GM19324 (cell line): ENCODE data around the gene SLC49A4.

ENCODE experiments used
- ATAC-seq: cut with Tn5 transposase; IDR thresholded peaks from one replicate; pipeline ENCODE4 v1.9.1; 2021; ENCODE audit warnings: mild to moderate bottlenecking, moderate library complexity; ENCODE audit not compliant: unreplicated experiment, low FRiP score

SLC49A4 gene

DNA sequence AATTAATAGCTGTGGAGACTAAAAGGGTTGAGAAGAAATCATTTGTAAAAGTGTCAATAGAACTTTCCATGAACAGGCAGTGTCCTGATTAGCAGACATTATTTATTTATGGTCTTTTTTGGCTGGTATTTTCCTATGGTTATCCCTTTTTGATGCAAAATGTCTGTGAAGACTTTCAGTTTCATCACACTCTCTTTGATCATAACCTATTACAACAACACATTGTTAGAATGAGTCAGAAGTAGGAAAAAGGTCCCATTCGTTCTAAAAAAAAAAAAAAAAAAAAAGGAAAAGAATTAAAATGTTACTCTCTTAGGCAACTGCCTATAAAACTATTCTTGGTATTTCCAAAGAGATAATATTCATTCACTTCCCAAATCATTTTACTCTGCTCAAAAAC, 62.1 kb downstream of the SLC49A4 start:
- no peak for ATAC-seq

DNA sequence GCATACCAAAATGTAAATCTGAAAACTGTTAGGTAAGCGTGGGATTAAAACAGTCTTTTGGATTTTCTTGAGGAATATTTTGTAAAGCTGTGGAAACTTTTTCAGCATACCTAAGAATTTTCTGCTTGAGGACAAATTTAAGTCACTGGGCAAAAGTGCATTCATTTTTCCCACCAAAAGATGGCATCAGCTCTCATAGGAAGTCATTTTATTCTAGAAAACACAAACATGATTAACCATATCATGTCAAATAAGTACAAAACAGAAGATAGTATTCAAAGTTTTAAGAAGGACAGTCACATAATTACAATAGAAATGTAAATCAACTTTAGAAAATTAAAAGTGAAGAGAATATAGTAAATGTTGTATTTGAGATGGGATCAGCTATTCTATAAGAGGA, 63.5 kb downstream of the SLC49A4 start:
- no peak for ATAC-seq

DNA sequence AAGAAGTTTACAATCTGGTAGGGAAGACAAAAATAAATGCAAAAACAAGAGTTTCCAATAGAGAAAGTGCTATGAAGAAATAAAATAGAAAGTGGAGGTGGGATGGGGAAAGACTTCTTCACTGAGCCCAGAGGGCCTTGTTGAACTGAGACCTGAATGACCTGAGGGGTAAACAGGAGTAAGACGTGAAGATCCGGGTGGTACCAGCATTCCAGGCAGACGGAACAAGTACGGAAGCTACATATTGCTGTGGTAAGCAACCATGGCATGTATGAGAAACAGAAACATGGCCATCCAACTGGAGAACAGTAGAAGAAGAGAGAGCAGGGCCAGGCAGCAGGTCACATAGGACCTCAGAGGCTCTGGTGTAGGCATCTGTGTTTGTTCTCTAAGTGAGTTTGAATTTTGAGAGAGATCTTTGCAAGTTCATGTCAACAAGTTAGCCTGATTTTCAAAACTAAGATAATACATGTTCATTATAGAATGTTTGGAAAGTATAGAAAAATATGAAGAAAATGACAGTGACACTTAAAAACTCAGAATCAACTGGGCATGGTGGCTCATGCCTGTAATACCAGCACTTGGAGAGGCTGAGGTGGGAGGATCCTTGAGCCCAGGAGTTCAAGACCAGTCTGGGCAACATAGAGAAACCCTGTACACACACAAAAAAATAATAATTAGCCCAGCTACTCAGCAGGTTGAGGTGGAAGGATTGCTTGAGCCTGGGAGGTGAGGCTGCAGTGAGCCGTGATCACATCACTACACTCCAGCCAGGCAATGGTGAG, 64.3 kb downstream of the SLC49A4 start:
- no peak for ATAC-seq

DNA sequence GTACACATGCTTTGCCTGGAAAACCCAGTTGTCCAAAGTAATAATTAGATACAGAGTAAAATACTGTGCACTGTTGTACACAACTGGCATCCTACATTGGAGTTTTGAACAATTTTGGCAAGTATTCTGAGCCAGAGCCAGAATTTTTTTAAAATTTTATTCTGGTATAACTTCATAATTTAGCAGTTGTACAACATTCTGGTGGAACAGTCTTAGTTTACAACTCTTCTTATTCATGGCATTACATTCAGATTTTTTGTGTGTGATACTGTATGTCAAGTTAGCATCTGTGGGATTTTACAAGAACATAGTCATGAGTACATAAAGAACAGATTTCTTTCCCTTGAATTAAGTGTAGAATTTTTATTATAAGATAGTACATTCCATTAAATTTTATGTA, 67.5 kb downstream of the SLC49A4 start:
- ATAC-seq = no peak

DNA sequence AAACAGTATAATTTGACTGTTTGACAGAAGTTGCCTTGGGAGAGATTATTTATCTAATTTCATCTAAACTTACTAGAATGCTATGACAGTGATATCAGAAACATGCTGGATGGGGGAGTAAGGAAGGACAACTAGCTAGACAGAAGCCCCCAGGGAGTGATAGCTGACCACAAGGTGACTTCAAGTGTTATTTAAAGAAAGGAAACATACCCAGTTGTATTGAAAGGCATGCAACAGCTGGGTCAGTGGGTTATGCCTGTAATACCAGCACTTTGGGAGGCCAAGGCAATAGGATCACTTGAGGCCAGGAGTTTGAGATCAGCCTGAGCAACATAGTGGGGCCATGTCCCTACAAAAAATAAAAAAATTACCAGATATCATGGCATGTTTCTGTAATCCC, 69.6 kb downstream of the SLC49A4 start:
- no peak for ATAC-seq

DNA sequence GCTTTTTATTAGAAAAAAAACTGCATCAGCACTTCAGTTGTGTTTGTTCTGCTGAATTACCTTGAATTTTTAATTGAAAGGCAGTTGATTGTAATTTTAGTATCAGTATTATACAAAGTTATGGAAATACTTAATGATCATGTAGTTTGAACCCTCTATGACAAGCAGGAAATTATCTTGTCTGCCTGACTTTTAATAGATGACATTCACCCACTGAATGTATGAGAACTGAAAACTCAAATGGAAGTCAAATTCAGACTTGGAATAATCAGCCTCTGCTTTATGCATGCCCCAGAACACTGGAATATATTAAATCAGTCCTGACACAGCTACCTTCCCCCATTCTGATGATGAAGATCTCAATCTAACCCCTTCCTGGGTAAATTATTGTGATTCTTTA, 73.5 kb downstream of the SLC49A4 start:
- ATAC-seq = no peak

DNA sequence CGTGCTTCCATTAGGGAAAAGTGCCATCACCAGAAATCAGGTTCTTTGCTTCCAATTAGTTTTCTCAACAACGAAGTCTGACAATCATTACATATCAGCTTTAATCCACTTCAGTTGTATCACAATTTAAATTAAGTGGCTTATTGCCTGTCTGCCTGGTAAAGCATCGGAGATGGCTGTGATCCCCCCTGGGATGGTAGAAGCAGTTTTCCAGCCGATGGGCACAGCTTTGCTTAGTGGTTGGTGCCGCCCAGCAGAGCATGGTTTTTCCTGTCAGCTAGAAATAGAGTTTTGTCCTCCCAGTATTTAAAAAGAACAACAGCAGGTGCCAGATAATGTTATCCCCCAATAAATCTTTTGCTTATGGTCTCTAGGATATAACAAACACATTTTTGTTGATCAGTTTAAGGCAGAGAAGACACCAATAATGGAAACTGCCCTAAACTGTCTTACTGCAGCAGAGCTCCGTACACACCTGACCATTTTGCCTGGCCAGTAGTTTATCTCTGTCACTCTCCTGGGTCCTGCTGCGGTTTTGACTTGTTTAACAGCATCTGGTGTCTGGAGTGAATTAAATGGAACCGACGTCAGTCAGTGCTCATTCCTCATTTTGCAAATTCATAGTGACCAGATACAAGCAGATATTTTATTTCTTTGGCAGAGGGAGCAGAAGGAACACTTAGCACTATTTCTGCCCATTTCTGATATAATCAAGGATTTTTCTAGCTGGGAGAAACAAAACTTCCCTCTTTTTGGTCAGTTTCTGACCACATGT, 79.1 kb downstream of the SLC49A4 start:
- no peak for ATAC-seq

DNA sequence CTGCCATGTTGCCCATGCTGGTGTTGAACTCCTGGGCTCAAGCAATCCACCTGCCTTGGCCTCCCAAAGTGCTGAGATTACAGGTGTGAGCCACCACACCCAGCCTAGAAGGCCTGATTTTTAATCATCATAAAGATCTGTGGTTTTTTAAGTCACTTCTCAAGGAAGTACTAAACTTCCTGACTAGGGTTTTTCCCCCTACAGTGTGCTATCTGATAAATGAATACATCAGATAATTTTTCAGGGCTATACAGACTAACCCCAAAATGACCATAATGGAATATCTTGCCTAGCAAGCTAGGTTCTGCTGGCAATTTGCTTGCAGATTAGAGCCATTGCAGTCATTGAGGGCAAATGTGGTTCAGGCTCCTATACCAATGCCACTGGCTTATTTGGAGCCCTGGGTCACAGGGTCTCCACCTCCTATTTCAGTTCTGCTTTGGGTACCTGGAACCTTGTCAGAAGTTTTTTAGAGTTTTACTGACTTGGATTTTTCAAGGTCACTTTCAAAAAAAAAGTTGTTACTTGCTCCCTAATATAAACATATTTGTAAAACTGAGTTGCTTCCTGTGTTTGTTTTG, 80.8 kb downstream of the SLC49A4 start:
- ATAC-seq = no peak

DNA sequence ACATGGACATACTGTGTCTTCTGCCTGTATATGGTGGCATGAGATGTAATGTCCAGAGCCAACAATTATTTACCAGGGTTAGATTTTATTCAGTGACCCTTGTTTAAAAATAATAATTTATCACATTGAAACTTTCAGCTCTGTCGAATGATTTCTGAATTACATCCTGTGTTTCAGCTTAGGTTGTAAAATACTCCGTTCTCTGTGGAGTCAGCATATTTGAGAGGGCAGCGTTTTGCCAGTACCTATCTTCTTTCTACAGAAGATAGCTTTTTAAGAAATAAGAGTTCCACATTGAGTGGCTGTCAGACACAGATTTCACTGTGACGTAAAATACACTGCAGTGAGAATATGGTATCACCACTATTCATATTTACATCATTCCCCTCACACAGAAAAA, 85.3 kb downstream of the SLC49A4 start:
- ATAC-seq = no peak

DNA sequence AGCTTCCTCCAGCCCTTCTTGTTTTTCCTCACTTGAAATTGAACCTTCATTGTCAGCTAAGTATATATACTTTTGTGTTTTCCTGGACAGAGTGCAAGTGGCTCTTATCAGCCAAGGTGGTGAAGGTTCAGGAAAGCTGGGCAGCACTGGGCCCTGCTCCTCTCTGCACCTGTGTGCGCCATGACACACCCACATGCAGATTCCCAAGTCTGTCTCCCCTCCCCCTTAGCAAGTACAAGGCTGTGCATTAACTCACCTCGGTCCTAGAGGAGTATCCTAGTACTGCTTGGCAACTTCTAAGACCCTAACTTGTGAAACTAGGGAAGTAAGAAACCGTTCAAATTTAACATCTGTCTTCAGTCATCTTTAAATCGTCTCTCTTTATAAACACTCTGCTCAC, 85.8 kb downstream of the SLC49A4 start:
- ATAC-seq = no peak

DNA sequence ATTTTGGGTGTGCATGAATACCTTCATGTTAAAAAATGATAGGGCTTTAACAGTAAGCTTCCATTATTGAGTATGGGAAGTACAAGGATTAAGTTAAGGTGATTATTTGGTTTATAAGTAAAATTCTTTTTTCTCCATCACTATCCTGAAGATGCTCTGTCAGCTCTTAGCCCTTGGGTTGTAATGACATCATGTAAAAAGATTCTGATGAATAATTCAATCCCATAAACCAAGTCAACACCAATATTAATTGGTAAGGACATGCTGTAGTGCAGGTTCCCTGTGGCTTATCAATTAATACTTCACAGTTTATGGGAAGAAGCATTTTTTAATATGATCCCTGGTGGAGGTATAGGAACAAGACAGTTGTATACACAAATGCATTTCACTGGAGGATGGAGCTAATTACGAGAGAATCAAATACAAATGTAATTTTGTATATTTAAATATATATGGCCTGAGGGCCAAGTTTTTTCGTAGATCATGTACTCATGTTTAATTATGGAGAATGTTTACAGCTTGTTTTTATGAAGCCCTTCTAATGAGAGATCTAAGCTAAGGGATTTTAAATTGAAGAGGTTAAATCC, 87.6 kb downstream of the SLC49A4 start:
- no peak for ATAC-seq

DNA sequence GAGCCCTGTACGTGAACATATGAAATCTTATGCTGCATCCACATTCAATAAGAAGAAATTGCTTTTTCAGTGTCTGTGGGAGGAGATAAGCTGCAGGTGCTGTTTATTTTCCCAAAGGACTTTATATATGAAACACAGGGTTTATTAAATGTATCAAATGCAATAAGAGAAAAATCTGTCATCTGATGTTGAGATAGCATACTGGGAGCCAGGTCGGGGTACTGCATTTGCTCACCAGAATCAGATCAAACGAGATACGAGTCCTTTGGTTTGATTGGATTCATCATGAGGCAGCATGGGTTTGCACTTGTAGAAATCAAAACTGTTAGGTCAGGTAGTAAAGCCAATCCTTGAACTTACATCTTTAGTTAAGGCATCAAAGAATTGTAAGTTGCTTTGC, 91.4 kb downstream of the SLC49A4 start:
- no peak for ATAC-seq

DNA sequence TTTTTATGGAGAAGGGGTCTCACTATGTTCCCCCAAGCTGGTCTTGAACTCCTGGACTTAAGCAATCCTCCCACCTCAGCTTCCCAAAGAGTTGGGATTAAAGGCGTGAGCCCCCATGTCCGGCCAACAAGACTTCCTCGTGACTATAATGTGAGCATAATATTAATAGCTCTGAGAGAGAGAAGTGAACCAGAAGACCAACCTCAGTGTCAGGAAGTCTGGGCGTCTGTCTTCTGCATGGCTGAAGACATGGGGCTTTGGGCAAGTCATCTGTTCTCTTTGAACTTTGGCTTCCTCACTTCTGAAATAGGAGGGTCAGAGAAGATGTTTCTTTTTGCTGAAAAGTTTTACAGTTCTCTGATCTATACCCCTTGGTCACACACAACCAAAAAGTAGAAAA, 92.1 kb downstream of the SLC49A4 start:
- ATAC-seq = no peak

DNA sequence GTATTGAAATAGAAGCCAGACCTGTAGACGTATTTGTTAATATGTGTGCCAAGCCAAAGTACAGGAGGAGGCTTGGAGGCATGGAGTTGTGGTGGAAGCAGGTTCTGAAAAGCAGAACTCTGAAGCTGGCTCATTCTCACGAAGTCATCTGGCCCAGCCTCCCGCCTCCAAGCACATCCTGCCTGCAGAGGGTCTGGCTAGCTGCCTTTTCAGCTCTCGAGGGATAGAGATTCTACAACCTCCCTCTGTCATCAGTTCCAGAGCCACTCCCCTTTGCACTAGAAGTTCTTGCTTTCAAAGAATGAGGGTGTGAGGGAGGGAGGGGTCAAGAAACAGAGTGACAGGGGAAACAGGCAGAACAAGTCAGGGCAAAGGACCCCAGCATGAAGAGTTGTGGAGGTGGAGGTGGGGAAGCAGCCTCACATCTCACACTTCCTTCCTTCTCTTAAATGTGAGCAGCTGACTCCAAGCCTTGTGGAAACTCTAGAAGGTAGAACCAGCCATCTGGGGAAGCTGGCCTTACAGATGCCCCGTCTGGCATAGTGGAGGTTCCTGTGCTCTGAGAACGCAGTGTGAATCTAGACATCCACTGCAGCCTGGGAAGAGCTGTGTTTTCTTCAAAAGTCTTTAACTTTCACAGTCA, 95.3 kb downstream of the SLC49A4 start:
- no peak for ATAC-seq

DNA sequence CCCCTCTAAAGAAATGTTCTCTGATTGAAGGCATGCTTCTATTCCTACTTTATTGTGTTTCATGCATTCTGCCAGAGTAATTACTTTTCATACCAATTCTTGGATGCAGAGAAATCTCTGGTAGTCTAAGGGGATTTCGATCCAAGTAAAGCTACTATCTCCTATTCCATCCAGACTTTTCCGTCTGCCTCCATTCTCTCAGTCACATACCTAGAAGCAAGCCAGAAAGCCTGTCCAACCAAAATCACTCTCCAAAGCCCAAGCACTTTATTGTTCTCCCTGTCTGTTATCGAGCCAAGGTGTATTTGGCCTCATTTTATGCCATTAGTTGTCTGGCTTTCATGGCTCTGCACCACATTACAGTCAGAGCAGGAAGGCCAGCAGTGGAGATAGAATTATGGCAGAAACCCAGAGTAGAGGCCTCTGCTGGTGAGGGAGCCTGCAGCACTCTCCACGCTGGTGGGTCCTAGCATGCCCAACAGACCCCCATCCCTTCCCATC, 95.9 kb downstream of the SLC49A4 start:
- ATAC-seq = no peak

DNA sequence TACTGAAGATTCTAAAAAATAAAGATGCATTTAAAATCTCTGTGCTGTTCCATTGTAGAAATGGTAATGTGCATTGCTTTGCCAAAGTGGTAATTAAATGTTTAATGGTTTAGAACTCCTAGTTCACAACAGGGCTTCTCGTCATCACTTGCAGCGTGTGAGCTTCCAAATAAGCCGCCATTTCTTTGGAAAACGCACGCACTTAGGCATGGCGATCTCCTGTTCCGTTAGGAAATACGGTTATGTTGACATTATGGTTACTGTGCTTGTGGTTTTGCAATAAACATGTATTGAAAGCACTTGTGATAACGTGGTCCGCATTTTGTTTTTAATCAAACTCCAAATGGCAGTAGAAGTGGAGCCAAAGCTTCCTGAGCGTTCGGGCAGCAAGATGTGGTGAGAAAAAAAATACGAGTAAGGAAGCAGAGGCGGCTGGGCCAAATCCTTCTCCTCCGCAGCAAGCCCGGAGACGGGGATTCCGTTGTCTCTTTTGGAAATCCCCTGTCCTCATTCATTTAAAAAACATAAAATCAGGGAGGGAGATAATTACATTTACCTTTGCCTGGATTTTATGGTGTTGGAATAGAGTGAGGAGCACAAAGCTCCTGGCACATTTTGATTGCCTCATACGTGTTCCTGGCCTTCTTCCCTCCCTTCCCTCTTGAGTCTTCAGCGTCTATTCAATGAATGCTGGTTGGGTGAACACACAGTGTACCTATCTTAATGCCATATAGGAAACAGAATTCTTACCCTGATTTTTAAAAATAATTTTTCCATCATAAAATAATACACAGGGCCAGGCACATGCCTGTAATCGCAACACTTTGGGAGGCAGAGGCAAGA, 97.5 kb downstream of the SLC49A4 start:
- no peak for ATAC-seq

DNA sequence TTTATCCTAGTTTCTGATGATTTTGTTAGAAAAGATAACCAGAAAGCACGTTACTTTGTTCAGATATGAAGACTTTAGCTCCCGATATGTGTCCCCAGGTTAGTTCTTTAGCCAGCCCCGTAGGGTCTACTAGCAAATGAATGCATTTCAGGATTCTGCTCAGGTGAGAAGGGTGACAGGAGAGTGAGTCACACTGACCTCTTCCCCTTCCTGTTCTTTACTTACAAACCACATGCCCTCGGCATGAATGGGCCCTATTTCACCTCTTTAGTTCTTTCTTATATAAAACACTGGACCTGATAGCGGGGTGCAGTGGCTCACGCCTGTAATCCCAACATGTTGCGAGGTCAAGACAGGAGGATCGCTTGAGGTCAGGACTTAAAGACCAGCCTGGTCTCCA, 98.4 kb downstream of the SLC49A4 start:
- ATAC-seq = no peak

DNA sequence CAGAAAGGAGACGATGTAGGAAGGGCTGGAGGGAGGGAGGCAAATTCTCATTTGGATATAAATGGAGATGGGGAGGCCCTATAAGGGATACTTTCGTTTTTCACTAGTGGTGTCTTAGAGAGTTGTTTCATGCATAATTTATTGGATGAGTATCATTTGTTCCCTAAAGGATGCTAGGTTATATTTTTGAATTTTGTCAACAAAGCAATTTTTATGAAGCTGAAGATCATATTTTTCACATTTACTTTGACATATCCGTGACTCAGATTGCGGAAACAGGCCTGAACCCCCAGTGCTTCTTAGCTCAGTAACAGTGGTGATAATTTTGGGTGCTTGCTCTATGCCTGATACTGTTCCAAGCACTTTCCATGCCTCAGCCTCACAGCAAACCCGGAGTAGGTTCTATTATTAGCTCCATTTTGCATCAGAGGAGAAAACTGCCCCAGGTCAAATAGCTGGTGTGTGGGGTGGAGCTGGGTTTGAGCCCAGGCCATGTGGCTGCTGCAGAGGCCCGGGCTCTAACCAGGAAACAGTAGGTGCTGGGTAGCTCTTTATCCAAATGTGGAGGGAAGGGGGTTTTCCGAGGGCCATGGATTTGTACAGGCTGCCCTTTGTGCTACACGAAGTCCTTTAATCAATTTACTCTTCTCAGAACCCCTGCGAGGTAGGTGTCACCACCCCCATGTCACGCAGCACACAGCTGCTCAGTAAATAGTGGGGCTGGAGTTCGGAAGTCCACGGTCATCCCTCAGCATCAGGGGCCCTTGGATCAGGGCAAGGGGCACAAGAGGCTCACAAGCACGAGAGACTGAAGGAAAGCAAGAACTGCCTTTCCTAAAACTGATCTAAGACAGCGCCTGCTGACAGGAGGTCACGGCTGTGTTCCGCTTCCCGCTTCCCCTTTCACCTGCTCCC, 99.1 kb downstream of the SLC49A4 start:
- ATAC-seq = no peak

DNA sequence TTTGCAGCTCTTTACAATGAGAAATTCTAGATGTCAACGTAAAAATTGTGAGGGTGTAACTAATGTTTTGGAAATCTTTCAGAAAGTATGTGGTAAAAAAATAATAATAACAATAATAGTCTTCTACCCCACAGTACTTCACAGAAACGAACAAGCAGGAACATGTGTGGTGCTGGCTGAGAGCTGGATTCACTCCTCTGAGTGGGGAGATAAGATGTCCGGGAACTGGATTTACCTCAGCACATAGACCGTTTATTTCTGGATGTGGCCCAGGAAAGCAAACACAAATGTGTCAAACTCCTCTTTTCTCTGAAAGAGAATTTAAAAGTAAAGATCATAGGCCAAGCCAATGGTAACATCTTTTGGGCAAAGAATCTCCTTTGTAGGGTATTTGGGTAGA, 103.4 kb downstream of the SLC49A4 start:
- no peak for ATAC-seq
